Measurements from ENCODE around the gene FANK1.

DNA sequence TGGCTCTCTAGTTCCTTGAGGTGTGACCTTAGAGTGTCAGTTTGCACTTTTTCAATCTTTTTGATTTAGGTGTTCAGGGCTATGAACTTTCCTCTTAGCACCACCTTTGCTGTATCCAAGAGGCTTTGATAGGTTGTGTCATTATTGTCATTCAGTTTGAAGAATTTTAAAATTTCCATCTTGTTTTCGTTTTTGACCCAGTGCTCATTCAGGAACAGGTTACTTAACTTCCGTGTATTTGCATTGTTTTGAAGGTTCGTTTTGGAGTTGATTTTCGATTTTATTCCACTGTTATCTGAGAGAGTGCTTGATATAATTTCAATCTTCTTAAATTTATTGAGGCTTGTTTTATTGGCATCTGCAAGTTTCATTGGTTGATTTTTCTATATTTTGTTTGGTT, 37.3 kb downstream of the FANK1 start:
- TF ChIP-seq, protein P1, sequence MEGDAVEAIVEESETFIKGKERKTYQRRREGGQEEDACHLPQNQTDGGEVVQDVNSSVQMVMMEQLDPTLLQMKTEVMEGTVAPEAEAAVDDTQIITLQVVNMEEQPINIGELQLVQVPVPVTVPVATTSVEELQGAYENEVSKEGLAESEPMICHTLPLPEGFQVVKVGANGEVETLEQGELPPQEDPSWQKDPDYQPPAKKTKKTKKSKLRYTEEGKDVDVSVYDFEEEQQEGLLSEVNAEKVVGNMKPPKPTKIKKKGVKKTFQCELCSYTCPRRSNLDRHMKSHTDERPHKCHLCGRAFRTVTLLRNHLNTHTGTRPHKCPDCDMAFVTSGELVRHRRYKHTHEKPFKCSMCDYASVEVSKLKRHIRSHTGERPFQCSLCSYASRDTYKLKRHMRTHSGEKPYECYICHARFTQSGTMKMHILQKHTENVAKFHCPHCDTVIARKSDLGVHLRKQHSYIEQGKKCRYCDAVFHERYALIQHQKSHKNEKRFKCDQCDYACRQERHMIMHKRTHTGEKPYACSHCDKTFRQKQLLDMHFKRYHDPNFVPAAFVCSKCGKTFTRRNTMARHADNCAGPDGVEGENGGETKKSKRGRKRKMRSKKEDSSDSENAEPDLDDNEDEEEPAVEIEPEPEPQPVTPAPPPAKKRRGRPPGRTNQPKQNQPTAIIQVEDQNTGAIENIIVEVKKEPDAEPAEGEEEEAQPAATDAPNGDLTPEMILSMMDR (IDR thresholded peaks at IDR 0.05) = no peak
- no peak for TF ChIP-seq POLR2A (IDR thresholded peaks at IDR 0.05)

Data from heart left ventricle (tissue), 13 donors.